ENCODE data around the gene EXOC1. TPM values are rescaled to one million over a fixed set of nuclear protein-coding genes. Genes with fewer than 3 reads are reported as not detected.

The EXOC1 gene
- total RNA-seq, 1 experiment from 2014 or later: 48.2 TPM

DNA sequence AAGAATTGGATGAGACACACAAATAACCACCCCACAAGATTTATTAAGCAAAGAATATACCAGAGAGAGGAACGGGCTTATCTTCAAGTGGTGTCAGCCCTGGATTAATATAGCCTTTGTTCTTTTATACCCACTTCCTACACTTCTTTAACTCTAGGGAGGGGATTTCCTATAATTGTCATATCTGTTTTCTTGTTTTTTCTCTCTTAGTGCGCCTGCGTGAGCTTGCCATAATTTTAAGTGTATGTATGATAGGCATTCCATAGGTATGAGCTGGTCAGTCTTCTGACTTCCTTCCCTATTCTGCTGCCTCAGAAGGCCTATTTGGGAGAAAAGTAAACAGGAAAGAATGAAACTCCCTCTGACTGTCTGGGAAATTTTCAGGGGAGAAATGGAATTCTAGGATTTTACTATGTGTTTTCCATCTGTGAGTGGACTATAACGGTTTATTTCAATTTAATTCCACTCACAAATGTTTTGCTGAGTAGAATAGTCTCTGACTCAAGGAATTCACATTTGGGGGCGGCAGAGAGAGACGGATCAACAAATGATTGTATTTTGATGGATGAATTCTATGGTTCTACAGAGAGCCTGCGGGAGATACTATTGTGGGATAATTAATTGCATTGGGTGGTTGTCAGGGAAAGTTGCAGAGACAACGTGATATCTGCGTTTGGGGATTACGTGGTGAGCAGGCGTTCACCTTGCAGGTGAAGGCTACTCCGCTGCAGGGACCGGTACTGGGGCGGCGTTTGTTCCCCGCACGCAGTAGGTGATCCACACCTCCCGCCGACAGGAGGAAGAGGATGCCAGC is 94.7 kb downstream of the EXOC1 start:
- DNase-seq (ENCODE audit: low read depth): peak; percentile 94

DNA sequence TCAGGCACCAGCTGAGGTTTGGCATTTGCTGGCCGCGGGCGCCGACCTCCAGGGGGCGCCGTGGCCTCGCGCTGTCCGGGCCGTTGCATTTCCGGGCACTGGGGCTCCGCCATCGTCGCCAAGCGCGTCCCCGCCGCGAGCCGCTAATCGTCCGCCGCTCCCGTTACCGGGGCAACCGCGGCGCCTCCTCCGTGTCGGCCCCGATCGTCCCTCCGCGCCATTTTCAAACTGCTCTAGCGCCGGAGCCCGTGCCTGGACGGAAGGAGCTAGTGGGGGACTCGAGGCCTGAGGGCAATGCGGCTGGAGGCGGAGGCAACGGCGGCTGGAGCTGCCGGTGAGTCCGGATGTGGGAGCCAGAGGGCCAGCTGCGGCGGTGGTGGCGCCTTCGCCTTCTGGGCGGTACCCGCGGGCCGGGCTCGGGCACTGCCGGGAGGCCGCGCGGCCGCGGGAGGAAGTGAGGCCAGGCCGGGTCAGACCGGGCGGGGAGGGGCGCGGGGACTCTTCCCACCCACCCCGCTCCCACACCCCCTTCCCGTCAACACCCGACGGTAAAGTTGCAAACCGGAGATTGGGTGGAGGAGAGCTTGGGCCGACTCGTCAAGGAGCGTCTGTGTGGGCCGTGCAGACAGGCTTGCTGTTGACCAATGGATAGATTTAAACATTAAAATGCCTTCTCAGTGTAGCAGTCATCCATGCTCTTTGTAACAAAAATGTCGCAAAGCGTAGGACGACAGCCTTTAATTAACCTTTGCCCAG is 95.5 kb downstream of the EXOC1 start, which contains the start of gene CEP135:
TSS of gene CEP135 (plus strand) at position 220 of the 756 bp plus-strand sequence. CDS start 3,186 bp downstream, outside the sequence.
- DNase-seq (ENCODE audit: low read depth): peak; percentile 94

- no peak for DNase-seq (ENCODE audit: low read depth)
These were observed 96.0 kb downstream of the EXOC1 start for GRCh38 chr4:55949482-55949802.

DNA sequence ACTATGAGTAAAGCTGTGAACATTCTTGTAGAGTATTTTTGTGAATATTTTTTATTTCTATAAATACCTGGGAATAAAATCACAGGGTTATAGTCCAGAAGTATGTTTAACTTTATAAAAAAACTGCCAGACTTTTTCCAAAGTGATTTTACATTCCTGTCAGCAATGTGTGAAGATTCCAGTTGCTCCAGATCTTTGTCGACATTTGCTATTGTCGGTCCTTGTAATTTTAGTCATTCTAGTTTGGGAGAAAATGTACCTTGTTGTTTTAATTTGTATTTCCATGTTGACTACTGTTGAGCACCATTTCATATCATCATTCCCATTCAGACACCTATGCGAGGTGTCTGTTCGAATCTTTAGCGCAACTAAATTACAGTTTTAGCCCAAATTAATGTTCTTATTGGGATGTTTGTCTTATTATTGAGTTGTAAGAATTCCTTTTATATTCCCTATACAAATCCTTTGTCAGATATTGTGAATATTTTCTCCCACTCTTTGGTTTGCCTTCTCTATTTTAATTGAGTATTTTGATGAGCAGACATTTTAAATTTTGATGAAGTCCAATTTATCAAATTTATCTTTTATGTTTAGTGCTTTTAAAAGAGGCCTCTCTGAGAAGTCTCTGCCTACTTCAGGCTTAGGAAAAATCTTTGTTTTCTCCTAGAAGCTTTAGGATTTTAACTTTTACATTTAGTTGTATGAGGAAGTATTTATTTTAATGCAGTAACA is 97.9 kb downstream of the EXOC1 start:
- no peak for DNase-seq (ENCODE audit: low read depth)

Small RNAs within 50 kb of the gene (small RNA-seq; reads per million reads assigned to genes)
- not detected for gene RNU6-652P

Other genes starting within 250 kb of the EXOC1 start
- gene NMU, start 217.3 kb upstream of the EXOC1 start, total RNA-seq (2014; rRNA removed; shearing (Covaris generic)): 4.2 TPM in 2 replicates
- not detected in 2 replicates for gene EXOC1L, start 33.9 kb upstream of the EXOC1 start, total RNA-seq (2014; rRNA removed; shearing (Covaris generic))
- gene CEP135, start 95.3 kb downstream of the EXOC1 start, total RNA-seq (2014; rRNA removed; shearing (Covaris generic)): 8.1 and 8.7 TPM in 2 replicates